Adipocyte (in vitro differentiated cells): ENCODE data around the gene ATXN7L2.

Experiments
- DNase-seq: peaks from one replicate; pipeline ENCODE4 v3.0.0-alpha.2; 2015; ENCODE audit warnings: low read depth
- H3K27me3 ChIP-seq: replicated peaks from 2 replicates; pipeline ENCODE4 v1.7.0; 2013; ENCODE audit warnings: mild to moderate bottlenecking, low read length, moderate library complexity; ENCODE audit not compliant: control insufficient read depth, insufficient read depth
- H3K36me3 ChIP-seq: 2 replicates; pipeline ENCODE4 v1.7.0; 2013; ENCODE audit warnings: low read length, mild to moderate bottlenecking, moderate library complexity; ENCODE audit not compliant: control insufficient read depth, insufficient read depth, severe bottlenecking
- H3K4me1 ChIP-seq: 2 replicates; pipeline ENCODE4 v1.7.0; 2013; ENCODE audit warnings: mild to moderate bottlenecking, low read length, moderate library complexity; ENCODE audit not compliant: control insufficient read depth, insufficient read depth
- H3K4me3 ChIP-seq: 2 replicates; pipeline ENCODE4 v1.7.0; 2013; ENCODE audit warnings: mild to moderate bottlenecking, low read length, moderate library complexity
- H3K9ac ChIP-seq: 2 replicates; pipeline ENCODE4 v1.7.0; 2013; ENCODE audit warnings: mild to moderate bottlenecking, low read length, moderate library complexity
- H3K9me3 ChIP-seq: 2 replicates; pipeline ENCODE4 v1.7.0; 2013; ENCODE audit warnings: mild to moderate bottlenecking, low read length, moderate library complexity; ENCODE audit not compliant: control insufficient read depth

ATXN7L2 gene

GRCh38 chr1:109499661-109500536, 16.2 kb downstream of the ATXN7L2 start:
- Histone ChIP-seq H3K4me3 (no peak overlapping the region), H3K4me1 (peaks cover 8% of the 10 kb centered on the region)

DNA sequence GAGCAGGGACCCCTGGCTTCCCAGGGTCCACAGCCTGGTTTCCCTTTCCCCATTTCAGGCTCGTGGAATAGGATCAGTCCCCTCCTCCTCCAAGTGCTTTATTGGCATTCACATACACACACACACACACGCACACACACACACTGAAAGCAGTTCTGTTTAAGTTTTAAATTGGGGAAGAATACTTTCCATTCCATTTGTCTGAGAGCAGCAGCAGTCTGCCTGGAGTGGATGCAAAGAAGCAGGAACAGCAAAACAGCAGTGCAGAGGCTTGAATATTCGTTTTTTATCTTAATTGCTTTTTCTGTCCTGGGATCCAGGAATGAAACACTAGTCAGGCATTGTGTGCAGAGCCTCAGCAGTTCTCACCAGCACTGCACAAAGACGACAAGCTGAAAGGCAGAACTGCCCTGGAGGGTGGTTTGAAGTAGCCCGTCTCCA, 17.3 kb downstream of the ATXN7L2 start:
- Histone ChIP-seq H3K4me1 (peaks cover 4% of the 10 kb centered on the region), H3K9ac (no peak overlapping the region), H3K9me3 (no peaks in the 10 kb centered on the region), H3K36me3 (peaks cover 26% of the 10 kb centered on the region), H3K4me3 (no peak overlapping the region), H3K27me3 (no peaks in the 10 kb centered on the region)
- peak; percentile 89 for DNase-seq

More at GRCh38 chr1:109499661-109500536, 16.2 kb downstream of the ATXN7L2 start:
- peaks cover 32% of the 10 kb centered on the region for H3K36me3 ChIP-seq
- H3K9me3 ChIP-seq: no peaks in the 10 kb centered on the region
- DNase-seq: no peak
- H3K27me3 ChIP-seq: no peaks in the 10 kb centered on the region
- no peak overlapping the region for H3K9ac ChIP-seq

DNA sequence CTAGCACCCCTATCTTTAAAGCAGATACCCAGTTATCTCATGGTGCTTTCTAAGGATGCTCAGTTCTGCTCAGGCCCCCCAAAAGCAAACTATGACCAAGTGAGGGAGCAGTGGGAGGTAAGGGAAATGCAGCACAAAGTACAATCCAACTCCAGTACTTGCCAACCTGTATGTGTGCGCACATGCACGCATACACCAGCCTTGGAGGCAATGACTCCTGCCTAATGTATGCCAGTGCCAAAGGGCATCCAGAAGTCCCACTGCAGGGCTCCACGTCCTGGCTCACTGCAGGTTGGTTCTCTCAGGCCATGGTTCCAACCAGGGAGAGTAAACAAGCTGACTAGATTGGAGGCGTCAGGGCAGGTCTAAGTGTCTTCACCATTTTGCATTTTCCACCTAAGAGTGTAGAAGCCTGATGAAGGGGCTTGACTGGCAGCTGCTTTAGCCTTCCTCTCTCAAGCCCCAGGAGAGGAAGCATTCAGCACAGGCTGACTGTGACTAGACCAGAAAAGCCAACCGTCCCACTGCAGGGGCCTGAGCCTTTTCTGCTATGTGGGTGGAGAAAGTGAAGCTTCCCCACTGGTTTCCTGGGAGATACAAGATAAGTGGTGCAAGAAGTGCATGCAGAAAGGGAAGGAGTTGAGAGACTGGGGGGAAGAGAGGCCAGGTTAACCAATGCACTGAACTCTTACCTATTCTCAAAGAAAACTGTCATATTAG, 18.1 kb downstream of the ATXN7L2 start:
- H3K27me3 ChIP-seq: no peaks in the 10 kb centered on the region
- DNase-seq: no peak
- no peak overlapping the region for H3K9ac ChIP-seq
- no peak overlapping the region for H3K4me3 ChIP-seq
- peaks cover 4% of the 10 kb centered on the region for H3K4me1 ChIP-seq
- no peaks in the 10 kb centered on the region for H3K9me3 ChIP-seq
- peaks cover 18% of the 10 kb centered on the region for H3K36me3 ChIP-seq

DNA sequence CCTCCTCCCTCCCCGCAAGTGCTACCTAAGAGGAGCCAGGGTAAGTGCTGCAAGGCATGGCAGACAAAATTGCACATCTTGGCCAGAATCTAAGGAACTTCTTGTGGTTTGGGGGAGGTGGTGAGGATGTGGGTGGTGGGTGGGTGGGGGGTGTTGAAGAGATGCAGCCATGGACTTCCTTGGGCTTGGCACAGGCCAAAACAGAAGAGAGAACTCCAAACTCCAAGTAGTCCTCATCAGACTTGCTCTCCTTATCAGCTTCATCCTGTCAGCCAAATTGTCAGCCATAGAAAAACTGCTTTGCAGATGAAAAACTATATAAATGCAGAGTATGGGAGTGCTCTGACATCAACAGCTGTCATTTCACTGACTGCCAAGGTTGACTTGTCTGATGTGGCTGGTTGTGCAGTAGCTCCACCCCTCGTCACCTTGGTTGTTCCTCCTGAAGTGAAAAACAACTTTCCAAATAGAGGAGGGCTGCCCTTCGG, 18.7 kb downstream of the ATXN7L2 start:
- Histone ChIP-seq H3K9me3 (no peaks in the 10 kb centered on the region), H3K36me3 (peaks cover 14% of the 10 kb centered on the region), H3K4me1 (peaks cover 4% of the 10 kb centered on the region), H3K9ac (no peak overlapping the region), H3K4me3 (no peak overlapping the region), H3K27me3 (no peaks in the 10 kb centered on the region)
- no peak for DNase-seq

DNA sequence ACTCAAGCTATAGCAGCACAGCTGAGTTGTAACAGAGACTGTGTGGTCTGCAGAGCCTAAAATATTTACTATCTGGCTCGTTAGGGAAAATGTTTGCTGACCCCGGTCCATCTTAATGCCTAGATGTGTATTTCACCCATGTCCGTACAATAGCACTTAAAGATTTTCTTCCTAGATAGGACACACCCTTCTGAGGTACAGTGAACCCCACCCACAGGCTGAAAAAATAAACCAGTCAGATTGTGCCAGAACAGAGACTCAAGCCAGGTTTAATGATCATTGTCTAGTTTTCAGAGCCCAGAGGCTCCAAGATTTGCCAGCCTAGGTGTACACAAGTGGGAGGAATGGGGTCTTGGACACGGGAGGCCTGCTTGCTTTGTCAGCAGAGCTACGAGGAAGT, 20.2 kb downstream of the ATXN7L2 start:
- peaks cover 7% of the 10 kb centered on the region for H3K36me3 ChIP-seq
- no peaks in the 10 kb centered on the region for H3K9me3 ChIP-seq
- H3K27me3 ChIP-seq: no peaks in the 10 kb centered on the region
- no peak for DNase-seq
- peaks cover 4% of the 10 kb centered on the region for H3K4me1 ChIP-seq
- no peak overlapping the region for H3K9ac ChIP-seq
- H3K4me3 ChIP-seq: no peak overlapping the region

DNA sequence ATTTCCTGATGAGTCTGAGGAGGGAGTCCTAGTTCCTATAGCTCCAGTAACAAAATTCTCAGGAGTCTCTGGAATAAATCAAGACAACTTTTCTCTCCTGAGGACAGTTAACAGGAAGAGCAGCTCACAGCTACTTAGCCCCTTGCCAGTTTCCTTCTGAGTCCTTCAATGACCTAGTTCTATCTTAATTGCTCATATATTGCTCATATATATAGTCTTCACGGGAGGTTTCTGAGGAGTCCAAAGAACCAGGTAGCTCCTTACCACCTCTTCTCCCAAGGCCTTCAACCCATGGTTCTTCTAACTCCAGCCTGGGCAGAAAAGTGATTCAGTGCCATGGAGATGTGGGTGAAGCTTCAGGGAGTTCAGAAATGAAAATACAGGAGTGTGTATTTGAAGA, 21.3 kb downstream of the ATXN7L2 start:
- Histone ChIP-seq H3K27me3 (no peaks in the 10 kb centered on the region), H3K9ac (no peak overlapping the region), H3K4me3 (no peak overlapping the region), H3K36me3 (peaks cover 7% of the 10 kb centered on the region), H3K4me1 (peaks cover 3% of the 10 kb centered on the region), H3K9me3 (no peaks in the 10 kb centered on the region)
- no peak for DNase-seq

DNA sequence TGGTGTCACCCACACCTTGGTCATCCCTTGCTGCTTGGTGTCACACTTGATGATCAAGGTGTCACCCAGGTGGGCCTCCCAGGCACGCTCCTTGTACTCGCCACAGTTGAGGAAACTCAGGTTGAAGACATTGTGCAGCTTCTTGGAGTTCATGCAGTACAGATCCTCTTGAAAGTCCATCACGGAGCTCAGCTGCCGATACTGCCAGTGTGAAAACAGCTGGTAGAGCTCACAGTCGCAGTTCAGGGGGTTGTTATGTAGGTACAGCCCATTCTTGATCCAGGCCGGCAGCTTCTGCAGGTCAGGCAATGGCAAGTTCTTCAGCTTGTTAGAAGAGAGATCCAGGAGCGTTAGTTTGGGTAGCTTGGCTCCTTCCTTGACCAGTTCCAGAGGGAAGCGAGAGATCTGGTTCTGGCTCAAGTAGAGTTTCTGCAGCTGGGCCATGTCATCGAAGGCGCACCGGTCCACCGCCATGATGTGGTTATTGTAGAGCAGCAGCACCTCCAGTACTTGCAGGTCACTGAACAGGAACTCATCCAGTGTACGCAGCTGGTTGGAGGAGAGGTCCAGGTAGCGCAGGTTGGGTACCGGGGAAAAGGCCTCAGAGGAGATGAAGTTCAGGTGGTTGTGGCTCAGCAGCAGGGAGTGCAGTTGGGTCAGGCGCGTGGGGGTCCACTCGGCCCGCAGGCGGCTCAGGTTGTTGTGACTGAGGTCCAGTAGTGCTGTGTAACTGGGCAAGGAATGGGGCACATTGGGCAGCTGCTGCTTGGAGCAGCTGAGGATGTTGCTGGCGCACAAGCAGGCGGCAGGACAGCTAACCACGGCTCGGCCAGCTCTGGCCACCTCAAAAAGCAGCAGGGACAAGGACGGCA, 24.5 kb downstream of the ATXN7L2 start:
- H3K27me3 ChIP-seq: peaks cover 4% of the 10 kb centered on the region
- no peak for DNase-seq
- H3K9ac ChIP-seq: no peak overlapping the region
- H3K4me1 ChIP-seq: peaks cover 9% of the 10 kb centered on the region
- no peaks in the 10 kb centered on the region for H3K9me3 ChIP-seq
- no peaks in the 10 kb centered on the region for H3K36me3 ChIP-seq
- H3K4me3 ChIP-seq: no peak overlapping the region

DNA sequence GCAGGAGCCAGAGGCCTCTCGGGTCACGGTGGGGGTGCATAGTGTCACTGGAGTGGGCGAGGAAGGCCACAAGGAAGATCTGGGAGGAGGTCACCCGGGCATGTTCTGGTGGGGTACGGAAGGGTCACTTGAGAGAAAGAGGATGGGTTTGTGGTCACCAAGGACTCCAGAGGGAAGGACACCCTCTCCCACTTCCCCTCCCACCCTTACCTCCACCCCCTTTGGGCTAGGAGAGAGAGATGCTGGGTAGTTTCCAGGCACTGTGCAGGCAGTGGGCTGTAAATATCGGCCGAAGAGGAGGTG, 25.1 kb downstream of the ATXN7L2 start:
- H3K27me3 ChIP-seq: peaks cover 4% of the 10 kb centered on the region
- no peak for DNase-seq
- no peaks in the 10 kb centered on the region for H3K9me3 ChIP-seq
- H3K4me3 ChIP-seq: peak overlapping the region; percentile 87
- peaks cover 9% of the 10 kb centered on the region for H3K4me1 ChIP-seq
- no peaks in the 10 kb centered on the region for H3K36me3 ChIP-seq
- H3K9ac ChIP-seq: peak overlapping the region; percentile 69

DNA sequence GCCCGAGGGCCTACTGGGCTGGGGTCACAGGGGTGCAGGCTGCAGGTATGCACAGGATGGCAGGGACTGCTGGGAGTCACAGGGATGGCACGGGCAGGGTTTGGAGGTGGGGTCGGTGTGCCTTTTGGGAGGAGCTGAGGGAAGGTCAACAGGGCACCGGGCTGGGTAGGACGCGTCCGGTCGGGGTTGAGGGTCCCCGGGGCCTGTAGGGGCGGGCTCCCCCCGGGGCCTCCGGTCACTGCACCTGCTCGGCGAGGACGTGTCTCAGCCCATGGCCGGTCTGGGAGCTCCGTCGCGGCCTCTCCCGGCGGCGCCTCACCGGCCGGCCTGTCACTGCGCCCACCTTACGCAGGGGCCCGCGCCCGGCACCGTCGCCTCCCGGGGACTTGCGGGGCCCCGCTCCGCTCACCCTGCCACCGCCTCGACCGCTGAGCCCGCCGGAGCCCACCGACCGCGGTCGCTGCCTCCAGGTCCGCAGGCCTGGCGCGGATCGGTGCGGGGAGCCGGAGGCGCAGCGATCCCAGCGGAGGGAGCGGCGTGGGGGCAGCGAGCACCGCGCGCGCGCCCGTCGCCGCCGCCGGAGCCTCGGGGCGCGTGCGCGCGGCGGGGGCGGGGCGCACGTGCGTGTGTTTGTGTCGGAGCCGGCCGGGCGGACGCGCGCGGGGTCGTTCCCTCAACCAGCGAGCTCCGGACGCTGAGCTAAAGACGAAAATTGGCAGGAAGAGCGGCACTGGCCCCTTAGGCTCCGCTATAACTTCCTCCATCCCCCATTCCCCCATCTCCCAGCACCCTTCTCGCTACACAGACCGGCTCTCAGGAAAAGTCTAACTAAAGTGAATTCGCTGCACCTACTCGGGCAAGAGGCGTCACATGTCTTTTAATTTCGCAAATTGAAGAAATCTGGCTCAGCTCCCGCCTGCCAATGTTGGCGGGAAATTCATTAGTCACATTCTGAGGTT, 25.8 kb downstream of the ATXN7L2 start, which contains the start of gene AMIGO1:
AMIGO1 (minus strand) TSS at position 552 of the 959 bp plus-strand sequence. CDS start 815 bp downstream, outside the sequence.
- Histone ChIP-seq H3K4me1 (peaks cover 9% of the 10 kb centered on the region), H3K27me3 (peaks cover 4% of the 10 kb centered on the region), H3K4me3 (peak within 1 kb of the TSS; percentile 87), H3K36me3 (no peaks in the 10 kb centered on the region), H3K9ac (peak within 1 kb of the TSS; percentile 69), H3K9me3 (no peaks in the 10 kb centered on the region)
- DNase-seq: peak; percentile 78

- peaks cover 4% of the 10 kb centered on the region for H3K27me3 ChIP-seq
- no peak for DNase-seq
Observed at GRCh38 chr1:109513110-109513710, 29.5 kb downstream of the ATXN7L2 start.

More at GRCh38 chr1:109513110-109513710, 29.5 kb downstream of the ATXN7L2 start:
- Histone ChIP-seq H3K9me3 (no peaks in the 10 kb centered on the region), H3K4me1 (peaks cover 9% of the 10 kb centered on the region), H3K4me3 (no peak overlapping the region), H3K36me3 (no peaks in the 10 kb centered on the region), H3K9ac (no peak overlapping the region)
